OCI-LY7 (cell line): ENCODE results near the gene RAPGEF5. TPM values are rescaled to one million over a fixed set of nuclear protein-coding genes. Genes with fewer than 3 reads are reported as not detected.

ENCODE experiments used
- Bru-seq: library from RNA; stranded (reverse); fragments of 400-500 nt; gene quantifications from one replicate; lab custom pipeline; 2021; lab: Mats Ljungman, UMichigan
- BruChase-seq, 2 experiments: library from RNA; stranded (reverse); fragments of 400-500 nt; gene quantifications; one replicate each; lab custom pipeline; 2021; lab: Mats Ljungman, UMichigan
- BruUV-seq: library from RNA; stranded (reverse); fragments of 400-500 nt; replicated peaks from 2 replicates; lab custom pipeline; 2021; lab: Mats Ljungman, UMichigan
- CTCF ChIA-PET: fragments of 300-600 bp; sonication (Branson Sonifier 250); formaldehyde crosslinking; loops from one replicate; lab custom pipeline; 2022; ENCODE audit warnings: antibody characterized with exemption; ENCODE audit not compliant: unreplicated experiment; lab: Charles Lee
- POLR2A ChIA-PET: fragments of 300-600 bp; sonication (Branson Sonifier 250); formaldehyde crosslinking; loops from one replicate; lab custom pipeline; 2022; ENCODE audit warnings: antibody characterized with exemption; lab: Charles Lee
- DNase-seq: peaks from one replicate; pipeline ENCODE4 v3.0.0-alpha.2; 2015; ENCODE audit warnings: low spot score
- H2AFZ ChIP-seq: fragments of 200-600 bp; sonication (generic), shearing (Covaris generic); 2 replicates; pipeline ENCODE4 v1.6.1; 2014; ENCODE audit warnings: mild to moderate bottlenecking, antibody characterized with exemption, low read length, moderate library complexity
- H3K27ac ChIP-seq: fragments of 200-600 bp; sonication (generic); 2 replicates; pipeline ENCODE4 v1.5.1; 2014; ENCODE audit warnings: mixed run types, low read depth, mild to moderate bottlenecking, moderate library complexity, low read length, inconsistent platforms; ENCODE audit not compliant: poor library complexity, severe bottlenecking
- H3K36me3 ChIP-seq: fragments of 200-600 bp; sonication (generic); 2 replicates; pipeline ENCODE4 v1.6.1; 2014; ENCODE audit warnings: mild to moderate bottlenecking, antibody characterized with exemption, low read length, moderate library complexity, mixed read lengths; ENCODE audit not compliant: insufficient read depth
- H3K4me1 ChIP-seq: fragments of 200-600 bp; sonication (generic); 2 replicates; pipeline ENCODE4 v1.5.1; 2014; ENCODE audit warnings: mild to moderate bottlenecking, low read length; ENCODE audit not compliant: insufficient read depth, poor library complexity, severe bottlenecking
- H3K4me2 ChIP-seq: fragments of 200-600 bp; sonication (generic); 2 replicates; pipeline ENCODE4 v1.6.1; 2014; ENCODE audit warnings: mild to moderate bottlenecking, low read length
- H3K4me3 ChIP-seq: fragments of 200-600 bp; sonication (generic); 2 replicates; pipeline ENCODE4 v1.5.1; 2014; ENCODE audit warnings: mild to moderate bottlenecking, low read depth, low read length; ENCODE audit not compliant: poor library complexity, severe bottlenecking
- H3K79me2 ChIP-seq: fragments of 200-600 bp; sonication (generic); 2 replicates; pipeline ENCODE4 v1.6.1; 2016; ENCODE audit warnings: low read depth, mild to moderate bottlenecking, low read length, moderate library complexity, mixed read lengths; ENCODE audit not compliant: insufficient read depth
- H3K9me2 ChIP-seq: fragments of 200-600 bp; sonication (generic); 2 replicates; pipeline ENCODE4 v1.6.1; 2016; ENCODE audit warnings: mild to moderate bottlenecking, low read length, mixed read lengths; ENCODE audit not compliant: insufficient read depth
- H3K9me3 ChIP-seq: fragments of 200-600 bp; sonication (generic); 2 replicates; pipeline ENCODE4 v1.6.1; 2014; ENCODE audit warnings: mild to moderate bottlenecking, mixed run types, low read length, mixed read lengths
- H4K20me1 ChIP-seq: fragments of 200-600 bp; sonication (generic); 2 replicates; pipeline ENCODE4 v1.6.1; 2014; ENCODE audit warnings: mild to moderate bottlenecking, antibody characterized with exemption, low read length, moderate library complexity, mixed read lengths; ENCODE audit not compliant: insufficient read depth
- EZH2phosphoT487 ChIP-seq: fragments of 200-600 bp; sonication (generic); IDR thresholded peaks from 2 replicates; pipeline ENCODE4 v1.6.1; 2018; ENCODE audit warnings: low read depth, borderline replicate concordance, mild to moderate bottlenecking, mixed run types, antibody characterized with exemption, low read length, moderate library complexity, mixed read lengths
- intact Hi-C: fragments of 100-400 bp; cut with micrococcal nuclease; formaldehyde crosslinking; loops from one replicate; pipeline ENCODE4 v1.10.0; 2022; ENCODE audit not compliant: unreplicated experiment
- long read RNA-seq: library from polyadenylated mRNA; stranded (forward); transcript quantifications from one replicate; pipeline ENCODE4 v2.0.0, GENCODE V29; 2022
- total RNA-seq, 2 experiments: library from RNA; depleted of rRNA in 1 of 2; stranded (reverse); fragments of >200 nt in 1 of 2; shearing (Covaris generic) in 1 of 2; gene quantifications; 2 replicates each; pipeline ENCODE4 v1.2.3, GENCODE V29; 2014 to 2022
- TF ChIP-seq, protein P1 (sequence below): fragments of 200-600 bp; sonication (generic); conservative IDR thresholded peaks from 2 replicates; pipeline ENCODE4 v1.5.1; 2014; ENCODE audit warnings: mild to moderate bottlenecking, antibody characterized with exemption, low read length, moderate library complexity, mixed read lengths

Gene RAPGEF5, protein sequence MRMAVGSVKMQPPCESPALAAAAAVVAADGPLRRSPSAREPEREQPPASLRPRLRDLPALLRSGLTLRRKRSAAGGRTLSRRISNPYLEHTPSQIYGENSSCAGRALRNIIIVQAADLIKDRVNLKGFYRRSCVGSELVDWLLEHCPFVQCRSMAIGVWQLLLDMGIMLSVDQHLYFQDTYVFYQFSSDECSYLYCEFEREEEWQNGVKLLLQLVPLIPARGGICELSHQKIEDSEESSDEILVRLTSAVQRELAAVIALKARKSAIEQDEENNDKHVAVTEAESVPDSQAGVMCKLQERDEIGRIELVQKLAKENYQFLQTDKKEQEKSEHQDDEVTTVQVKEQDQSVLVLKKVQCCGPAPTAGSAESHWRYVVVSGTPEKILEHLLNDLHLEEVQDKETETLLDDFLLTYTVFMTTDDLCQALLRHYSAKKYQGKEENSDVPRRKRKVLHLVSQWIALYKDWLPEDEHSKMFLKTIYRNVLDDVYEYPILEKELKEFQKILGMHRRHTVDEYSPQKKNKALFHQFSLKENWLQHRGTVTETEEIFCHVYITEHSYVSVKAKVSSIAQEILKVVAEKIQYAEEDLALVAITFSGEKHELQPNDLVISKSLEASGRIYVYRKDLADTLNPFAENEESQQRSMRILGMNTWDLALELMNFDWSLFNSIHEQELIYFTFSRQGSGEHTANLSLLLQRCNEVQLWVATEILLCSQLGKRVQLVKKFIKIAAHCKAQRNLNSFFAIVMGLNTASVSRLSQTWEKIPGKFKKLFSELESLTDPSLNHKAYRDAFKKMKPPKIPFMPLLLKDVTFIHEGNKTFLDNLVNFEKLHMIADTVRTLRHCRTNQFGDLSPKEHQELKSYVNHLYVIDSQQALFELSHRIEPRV
- total RNA-seq (2014; rRNA removed; shearing (Covaris generic)) (114 and 136 TPM in 2 replicates), total RNA-seq (2022) (115 and 120 TPM in 2 replicates), Bru-seq, nascent RNA (percentile 97 among the genes with signal in this experiment), BruChase-seq, experiment 1, labeled RNA remaining after a 6-hour chase (percentile 91 among the genes with signal in this experiment), BruChase-seq, experiment 2, labeled RNA remaining after a 2-hour chase (percentile 89 among the genes with signal in this experiment)
- long read RNA-seq, partial matches to known transcripts, result 2 of 15 reads
- long read RNA-seq, other reads (novel, unspliced or antisense), result 13 of 15 reads

DNA sequence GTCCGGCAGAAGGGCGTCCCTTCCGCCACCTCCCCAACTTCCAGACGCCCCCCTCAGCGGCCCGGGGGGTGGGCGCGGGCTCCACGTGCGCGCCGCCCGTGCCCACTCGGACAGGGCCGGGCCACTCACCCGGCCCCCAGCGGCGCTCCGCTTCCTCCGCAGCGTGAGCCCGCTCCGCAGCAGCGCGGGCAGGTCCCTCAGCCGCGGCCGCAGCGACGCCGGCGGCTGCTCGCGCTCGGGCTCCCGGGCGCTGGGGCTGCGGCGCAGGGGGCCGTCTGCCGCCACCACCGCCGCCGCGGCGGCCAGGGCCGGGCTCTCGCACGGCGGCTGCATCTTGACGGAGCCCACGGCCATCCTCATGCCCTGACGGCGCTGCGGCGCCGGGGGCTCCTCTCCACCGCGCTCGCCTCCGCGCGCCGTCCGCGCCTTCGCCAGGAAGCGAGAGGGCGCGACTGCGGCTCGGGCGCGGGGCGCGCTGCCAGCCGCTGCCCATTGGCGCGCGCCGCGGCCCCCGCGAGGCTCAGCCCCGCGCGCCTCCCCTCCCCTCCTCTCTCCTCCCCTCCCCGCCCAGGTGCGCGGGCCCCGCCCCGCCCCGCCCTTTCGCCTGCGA lies at the start of gene RAPGEF5:
Gene RAPGEF5, minus strand, starts transcription at position 454 of the 610 bp plus-strand sequence. Its CDS starts 94 bp downstream, at position 360.
- ChIA-PET POLR2A (interaction anchor here (0.6 to 3.5 kb wide), 19 partner anchors 9 to 89 kb away, joined by 3 to 30 read pairs (median 6); no protein-coding TSS in a partner anchor), CTCF (interaction anchor here (0.6 to 1.4 kb wide), 5 partner anchors 33 to 198 kb away, joined by 3 to 15 read pairs (median 5); no protein-coding TSS in a partner anchor)
- peak within 1 kb of the TSS; percentile 72 for H3K27ac ChIP-seq
- peak within 1 kb of the TSS; percentile 45; the same call in 1 of the 2 replicates for H2AFZ ChIP-seq
- H3K36me3 ChIP-seq, result peaks cover 41% of the 10 kb centered on the region
- peak within 1 kb of the TSS; percentile 85 for H3K4me2 ChIP-seq
- H3K4me3 ChIP-seq, result peak within 1 kb of the TSS; percentile 82
- peak; percentile 83 for DNase-seq
- TF ChIP-seq EZH2phosphoT487, result no peak
- TF ChIP-seq, protein P1, sequence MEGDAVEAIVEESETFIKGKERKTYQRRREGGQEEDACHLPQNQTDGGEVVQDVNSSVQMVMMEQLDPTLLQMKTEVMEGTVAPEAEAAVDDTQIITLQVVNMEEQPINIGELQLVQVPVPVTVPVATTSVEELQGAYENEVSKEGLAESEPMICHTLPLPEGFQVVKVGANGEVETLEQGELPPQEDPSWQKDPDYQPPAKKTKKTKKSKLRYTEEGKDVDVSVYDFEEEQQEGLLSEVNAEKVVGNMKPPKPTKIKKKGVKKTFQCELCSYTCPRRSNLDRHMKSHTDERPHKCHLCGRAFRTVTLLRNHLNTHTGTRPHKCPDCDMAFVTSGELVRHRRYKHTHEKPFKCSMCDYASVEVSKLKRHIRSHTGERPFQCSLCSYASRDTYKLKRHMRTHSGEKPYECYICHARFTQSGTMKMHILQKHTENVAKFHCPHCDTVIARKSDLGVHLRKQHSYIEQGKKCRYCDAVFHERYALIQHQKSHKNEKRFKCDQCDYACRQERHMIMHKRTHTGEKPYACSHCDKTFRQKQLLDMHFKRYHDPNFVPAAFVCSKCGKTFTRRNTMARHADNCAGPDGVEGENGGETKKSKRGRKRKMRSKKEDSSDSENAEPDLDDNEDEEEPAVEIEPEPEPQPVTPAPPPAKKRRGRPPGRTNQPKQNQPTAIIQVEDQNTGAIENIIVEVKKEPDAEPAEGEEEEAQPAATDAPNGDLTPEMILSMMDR, result no peak
- peaks cover 53% of the 10 kb centered on the region for H3K4me1 ChIP-seq
- intact Hi-C loops, result loop anchor here (1.0 to 10.0 kb wide), 3 partner anchors 82 to 658 kb away; partner anchors contain the start of gene HYCC1
- H3K79me2 ChIP-seq, result peaks cover 46% of the 10 kb centered on the region
- H4K20me1 ChIP-seq, result peaks cover 5% of the 10 kb centered on the region; the same call in 1 of the 2 replicates
- BruUV-seq, result no TSS peak
- H3K9me3 ChIP-seq, result peaks cover 10% of the 10 kb centered on the region; the same call in 1 of the 2 replicates
- no peaks in the 10 kb centered on the region for H3K9me2 ChIP-seq

DNA sequence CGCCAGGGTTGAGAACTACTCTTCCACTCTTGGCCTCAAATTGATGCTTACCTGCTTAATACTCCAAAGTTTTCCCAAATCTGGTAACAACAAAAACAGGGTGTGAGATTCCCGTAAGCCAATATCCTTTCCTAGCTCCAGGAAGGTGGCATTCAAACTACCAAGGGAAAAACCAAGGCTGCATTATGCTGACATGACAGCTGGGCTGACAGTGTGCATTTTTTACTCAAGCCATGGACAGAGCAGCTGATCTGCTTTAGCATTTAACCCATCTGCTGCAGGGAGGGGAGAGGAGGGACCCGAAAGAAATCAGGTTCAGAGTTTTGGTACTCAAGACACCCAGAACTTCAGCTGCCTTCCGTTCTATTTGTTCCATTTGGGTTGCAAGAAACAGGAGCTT lies 49.8 kb upstream of the RAPGEF5 start:
- Histone ChIP-seq H2AFZ (no peak overlapping the region), H3K9me2 (no peaks in the 10 kb centered on the region), H3K4me2 (no peak overlapping the region), H3K79me2 (no peaks in the 10 kb centered on the region), H3K4me3 (no peak overlapping the region), H3K9me3 (no peaks in the 10 kb centered on the region), H3K27ac (no peak overlapping the region), H3K36me3 (no peaks in the 10 kb centered on the region), H3K4me1 (peaks cover 32% of the 10 kb centered on the region), H4K20me1 (no peaks in the 10 kb centered on the region)
- TF ChIP-seq, protein P1, result no peak
- TF ChIP-seq EZH2phosphoT487, result no peak
- no peak for DNase-seq
- BruUV-seq, result no TSS peak
- intact Hi-C loops, result no loop called here
- ChIA-PET CTCF (no interaction called here), POLR2A (interaction anchor here (0.5 to 2.6 kb wide), 6 partner anchors 15 to 590 kb away, joined by 3 to 14 read pairs (median 5); no protein-coding TSS in a partner anchor)
